Activated CD4-positive, alpha-beta T cell treated with anti-CD3 and anti-CD28 coated beads, Interleukin-2, Interleukin-4, amounts not matched to agents 100 ng/mL and 50 ng/mL, durations not matched to agents 16 hours and 8 hours (primary cell): ENCODE measurements around the gene CCL5.
"Not testable (repeated sequence)": the region's sequence is repeated elsewhere in the genome, so short reads cannot be mapped to it uniquely, and the experiment has no call there.

Experiments
- DNase-seq: peaks from one replicate; pipeline ENCODE4 v3.0.0-alpha.2; 2020; ENCODE audit warnings: low spot score

Gene CCL5

GRCh38 chr17:35898283-35899070 is 18.3 kb upstream of the CCL5 start:
- peak; percentile 58 for DNase-seq

GRCh38 chr17:35897772-35898171 is 17.6 kb upstream of the CCL5 start:
- DNase-seq, result not testable (repeated sequence)

- DNase-seq, result peak; percentile 64
Measured at GRCh38 chr17:35895636-35896587, 15.8 kb upstream of the CCL5 start.

GRCh38 chr17:35894206-35894605 is 14.0 kb upstream of the CCL5 start:
- DNase-seq, result no peak

- no peak for DNase-seq
Measured at GRCh38 chr17:35893751-35894150, 13.6 kb upstream of the CCL5 start.

GRCh38 chr17:35892091-35893035 is 12.2 kb upstream of the CCL5 start:
- peak; percentile 80 for DNase-seq

- DNase-seq, result no peak
Measured at GRCh38 chr17:35891269-35891668, 11.1 kb upstream of the CCL5 start.

- DNase-seq, result peak; percentile 77
Measured at GRCh38 chr17:35890774-35891155, 10.6 kb upstream of the CCL5 start.

GRCh38 chr17:35889818-35890773 is 9.9 kb upstream of the CCL5 start:
- no peak for DNase-seq

- peak; percentile 72 for DNase-seq
Measured at GRCh38 chr17:35889241-35889640, 9.1 kb upstream of the CCL5 start.

- DNase-seq, result no peak
Measured at GRCh38 chr17:35878361-35878760, 1.8 kb downstream of the CCL5 start.

- no peak for DNase-seq
Measured at GRCh38 chr17:35877345-35878029, 2.7 kb downstream of the CCL5 start.

GRCh38 chr17:35876534-35876933 is 3.6 kb downstream of the CCL5 start:
- DNase-seq, result no peak

- DNase-seq, result no peak
Measured at GRCh38 chr17:35875800-35876139, 4.4 kb downstream of the CCL5 start.

GRCh38 chr17:35875072-35875799 is 4.9 kb downstream of the CCL5 start:
- DNase-seq, result no peak

- DNase-seq, result no peak
Measured at GRCh38 chr17:35872196-35872980, 7.8 kb downstream of the CCL5 start.

GRCh38 chr17:35870906-35871819 is 9.0 kb downstream of the CCL5 start:
- peak; percentile 33 for DNase-seq

- no peak for DNase-seq
Measured at GRCh38 chr17:35868737-35869136, 11.4 kb downstream of the CCL5 start, which contains the start of gene HEATR9. Gene HEATR9, minus strand, starts transcription at chr17:35868891. Its CDS starts 149 bp downstream, at chr17:35868742.
